NCI-H1048 (cell line): Measurements from ENCODE around the gene BRD9.
"Not testable (repeated sequence)": the region's sequence is repeated elsewhere in the genome, so short reads cannot be mapped to it uniquely, and the experiment has no call there.

Experiments
- DNase-seq: peaks from one replicate; lab custom pipeline; 2025; lab: John Stamatoyannopoulos, UW

BRD9 gene

DNA sequence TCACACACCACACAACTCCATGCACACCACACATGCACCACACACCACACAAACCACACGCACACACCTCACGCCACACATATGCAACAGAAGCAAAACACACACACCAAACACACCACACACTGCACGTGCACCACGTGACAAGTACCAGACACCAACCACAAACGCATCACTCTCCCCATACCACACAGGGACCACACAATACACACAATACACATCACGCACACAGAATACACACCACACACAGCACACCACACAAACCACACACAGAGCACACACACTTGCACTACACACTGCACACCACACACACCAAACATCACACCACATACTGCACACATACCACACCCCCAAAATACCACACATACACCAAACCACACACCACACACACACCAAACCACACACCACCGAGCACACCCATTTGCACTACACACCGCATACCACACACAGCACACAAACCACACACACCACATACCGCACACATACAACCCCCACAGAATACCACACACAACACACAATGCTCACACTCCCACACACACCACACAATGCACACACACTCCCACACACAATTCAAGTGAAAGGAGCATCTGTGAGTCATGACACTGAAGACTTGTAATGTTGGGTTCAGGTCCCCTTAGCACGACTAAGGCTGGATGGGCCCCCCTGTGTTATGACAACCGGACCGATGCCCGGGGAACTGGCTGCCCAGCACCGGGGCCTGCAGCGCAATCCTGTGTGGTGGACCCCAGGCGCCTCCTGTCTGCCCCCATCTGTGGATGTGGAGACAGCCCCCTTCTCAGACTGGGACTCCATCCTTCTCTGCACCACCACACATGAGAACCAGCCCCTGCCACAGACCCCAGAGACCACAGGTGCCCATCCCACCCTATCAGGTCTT is 35.8 kb downstream of the BRD9 start:
- DNase-seq = no peak

DNA sequence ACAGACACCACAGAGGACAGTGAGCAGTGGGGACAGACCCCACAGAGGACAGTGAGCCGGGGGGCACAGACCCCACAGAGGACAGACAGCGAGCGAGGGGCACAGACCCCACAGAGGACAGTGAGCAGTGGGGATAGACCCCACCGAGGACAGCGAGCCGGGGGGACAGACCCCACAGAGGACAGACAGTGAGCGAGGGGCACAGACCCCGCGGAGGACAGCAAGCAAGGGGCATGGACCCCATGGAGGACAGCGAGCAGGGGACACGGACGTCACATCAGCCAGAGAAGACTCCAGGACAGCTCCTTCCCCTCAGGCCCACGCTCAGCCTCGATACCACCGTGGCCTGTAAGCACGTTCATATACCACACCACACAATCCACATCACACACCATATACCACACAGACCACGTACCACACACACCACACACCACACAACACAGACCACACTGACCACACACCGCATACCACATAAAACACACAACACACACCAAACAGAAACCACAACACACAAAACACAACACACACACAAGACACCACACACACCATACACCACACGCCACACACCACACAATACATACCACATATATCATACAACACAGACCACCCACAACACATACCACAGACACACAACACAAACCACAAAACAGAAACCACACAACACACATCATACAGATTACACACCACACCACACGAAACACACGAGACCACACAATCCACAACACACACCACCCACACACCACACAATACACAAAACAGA is 36.6 kb downstream of the BRD9 start:
- DNase-seq = no peak

DNA sequence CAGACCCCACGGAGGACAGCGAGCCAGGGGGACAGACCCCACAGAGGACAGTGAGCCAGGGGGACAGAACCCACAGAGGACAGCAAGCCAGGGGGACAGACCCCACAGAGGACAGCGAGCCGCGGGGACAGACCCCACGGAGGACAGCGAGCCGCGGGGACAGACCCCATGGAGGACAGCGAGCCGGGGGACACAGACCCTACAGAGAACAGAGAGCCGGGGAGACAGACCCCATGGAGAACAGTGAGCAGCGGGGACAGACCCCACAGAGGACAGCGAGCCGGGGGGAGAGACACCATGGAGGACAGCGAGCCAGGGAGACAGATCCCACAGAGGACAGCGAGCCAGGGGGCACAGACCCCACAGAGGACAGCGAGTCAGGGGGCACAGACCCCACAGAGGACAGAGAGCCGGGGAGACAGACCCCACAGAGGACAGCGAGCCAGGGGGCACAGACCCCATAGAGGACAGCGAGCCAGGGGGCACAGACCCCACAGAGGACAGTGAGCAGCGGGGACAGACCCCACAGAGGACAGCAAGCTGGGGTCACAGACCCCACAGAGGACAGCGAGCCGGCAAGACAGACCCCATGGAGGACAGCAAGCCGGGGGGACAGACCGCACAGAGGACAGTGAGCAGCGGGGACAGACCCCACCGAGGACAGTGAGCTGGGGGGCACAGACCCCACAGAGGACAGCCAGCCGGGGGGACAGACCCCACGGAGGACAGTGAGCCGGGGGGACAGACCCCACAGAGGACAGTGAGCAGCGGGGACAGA is 37.4 kb downstream of the BRD9 start:
- DNase-seq = no peak

DNA sequence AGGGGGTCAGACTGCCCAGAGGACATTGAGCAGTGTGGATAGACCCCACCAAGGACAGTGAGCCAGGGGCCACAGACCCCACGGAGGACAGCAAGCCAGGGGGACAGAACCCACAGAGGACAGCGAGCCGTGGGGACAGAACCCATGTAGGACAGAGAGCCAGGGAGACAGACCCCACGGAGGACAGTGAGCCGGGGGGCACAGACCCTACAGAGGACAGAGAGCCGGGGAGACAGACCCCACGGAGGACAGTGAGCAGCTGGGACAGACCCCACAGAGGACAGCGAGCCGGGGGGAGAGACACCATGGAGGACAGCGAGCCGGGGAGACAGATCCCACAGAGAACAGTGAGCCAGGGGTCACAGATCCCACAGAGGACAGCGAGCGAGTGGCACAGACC is 38.4 kb downstream of the BRD9 start:
- no peak for DNase-seq

DNA sequence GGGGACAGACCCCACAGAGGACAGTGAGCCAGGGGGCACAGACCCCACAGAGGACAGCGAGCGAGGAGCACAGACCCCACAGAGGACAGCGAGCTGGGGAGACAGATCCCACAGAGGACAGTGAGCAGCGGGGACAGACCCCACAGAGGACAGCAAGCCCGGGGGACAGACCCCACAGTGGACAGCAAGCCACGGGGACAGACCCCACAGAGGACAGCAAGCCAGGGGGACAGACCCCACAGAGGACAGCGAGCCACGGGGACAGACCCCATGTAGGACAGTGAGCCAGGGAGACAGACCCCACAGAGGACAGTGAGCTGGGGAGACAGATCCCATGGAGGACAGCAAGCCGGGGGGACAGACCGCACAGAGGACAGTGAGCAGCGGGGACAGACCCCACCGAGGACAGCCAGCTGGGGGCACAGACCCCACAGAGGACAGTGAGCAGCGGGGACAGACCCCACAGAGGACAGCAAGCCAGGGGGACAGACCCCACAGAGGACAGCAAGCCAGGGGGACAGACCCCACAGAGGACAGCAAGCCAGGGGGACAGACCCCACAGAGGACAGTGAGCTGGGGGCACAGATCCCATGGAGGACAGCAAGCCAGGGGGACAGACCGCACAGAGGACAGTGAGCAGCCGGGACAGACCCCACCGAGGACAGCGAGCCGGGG is 39.0 kb downstream of the BRD9 start:
- DNase-seq = not testable (repeated sequence)

DNA sequence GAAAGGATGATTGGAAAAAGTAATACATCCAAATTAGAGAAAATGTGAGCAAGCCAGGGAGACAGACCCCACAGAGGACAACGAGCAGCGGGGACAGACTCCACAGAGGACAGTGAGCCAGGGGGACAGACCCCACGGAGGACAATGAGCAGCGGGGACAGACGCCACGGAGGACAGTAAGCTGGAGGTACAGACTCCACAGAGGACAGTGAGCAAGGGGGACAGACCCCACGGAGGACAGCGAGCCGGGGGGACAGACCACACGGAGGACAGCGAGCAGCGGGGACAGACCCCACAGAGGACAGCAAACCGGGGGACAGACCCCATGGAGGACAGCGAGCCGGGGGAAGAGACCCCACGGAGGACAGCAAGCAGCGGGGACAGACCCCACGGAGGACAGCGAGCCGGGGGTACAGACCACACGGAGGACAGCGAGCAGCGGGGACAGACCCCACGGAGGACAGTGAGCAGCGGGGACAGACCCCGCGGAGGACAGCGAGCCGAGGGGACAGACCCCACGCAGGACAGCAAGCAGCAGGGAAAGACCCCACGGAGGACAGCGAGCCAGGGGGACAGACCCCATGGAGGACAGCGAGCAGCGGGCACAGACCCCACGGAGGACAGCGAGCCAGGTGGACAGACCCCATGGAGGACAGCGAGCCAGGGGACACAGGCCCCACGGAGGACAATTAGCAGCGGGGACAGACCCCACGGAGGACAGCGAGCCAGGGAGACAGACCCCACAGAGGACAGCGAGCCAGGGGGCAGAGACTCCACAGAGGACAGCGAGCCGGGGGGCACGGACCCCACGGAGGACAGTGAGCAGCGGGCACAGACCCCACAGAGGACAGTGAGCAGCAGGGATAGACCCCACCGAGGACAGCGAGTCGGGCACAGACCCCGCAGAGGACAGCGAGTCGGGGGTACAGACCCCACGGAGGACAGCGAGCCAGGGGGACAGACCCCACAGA is 39.9 kb downstream of the BRD9 start:
- no peak for DNase-seq

DNA sequence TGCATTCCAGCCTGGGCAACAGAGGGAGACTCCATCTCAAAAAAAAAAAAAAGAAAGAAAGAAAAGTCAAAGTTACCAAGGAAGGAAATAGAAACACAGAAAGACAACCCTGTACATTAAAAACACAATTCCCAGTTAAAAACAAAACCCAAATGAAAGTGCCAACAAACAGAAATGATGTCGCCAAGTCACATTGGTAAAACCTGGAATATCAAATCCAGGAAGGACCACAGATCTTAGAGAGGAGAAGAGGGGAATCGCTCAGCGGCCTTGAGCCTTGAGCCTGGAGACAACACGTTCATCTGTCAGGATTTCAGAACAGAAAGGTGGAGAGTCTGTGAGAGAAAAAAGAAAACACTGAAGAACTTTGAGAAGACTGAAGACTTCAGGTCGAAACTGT is 40.6 kb downstream of the BRD9 start:
- no peak for DNase-seq

DNA sequence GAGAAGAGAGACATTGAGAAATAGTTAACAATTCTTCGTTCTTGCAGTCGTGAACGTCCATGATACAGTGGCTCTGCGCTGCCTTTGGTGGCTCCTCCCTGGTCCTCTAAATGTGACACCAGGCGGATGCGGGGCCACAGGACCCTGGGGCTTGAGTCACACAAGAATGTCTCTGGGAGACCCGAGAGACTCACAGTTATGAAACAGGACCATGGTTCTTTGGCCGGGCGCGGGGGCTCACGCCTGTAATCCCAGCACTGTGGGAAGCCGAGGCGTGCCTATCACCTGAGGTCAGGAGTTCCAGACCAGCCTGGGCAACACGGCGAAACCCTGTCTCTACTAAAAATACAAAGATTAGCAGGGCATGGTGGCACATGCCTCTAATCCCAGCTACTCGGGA is 41.0 kb downstream of the BRD9 start:
- no peak for DNase-seq

DNA sequence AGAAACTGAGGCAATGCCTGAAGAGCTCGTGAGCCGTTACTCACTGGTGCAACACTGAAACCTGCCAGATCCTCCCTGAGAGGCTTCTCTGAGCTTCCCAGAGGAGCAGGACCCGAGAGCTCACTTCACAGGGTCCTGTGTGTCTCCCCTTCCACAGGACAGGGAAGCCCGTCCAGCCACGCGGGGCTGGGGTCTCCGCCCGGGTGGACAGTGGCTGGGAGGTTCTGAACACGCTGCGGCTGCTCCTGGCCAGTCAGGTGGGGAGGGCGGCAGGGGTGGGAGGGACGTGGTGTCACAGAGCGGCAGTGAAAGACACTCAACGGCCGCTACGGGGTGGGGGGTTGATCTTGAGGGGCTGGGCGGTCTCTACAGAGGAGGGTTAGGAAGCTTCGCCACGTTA is 41.5 kb downstream of the BRD9 start:
- DNase-seq = no peak

DNA sequence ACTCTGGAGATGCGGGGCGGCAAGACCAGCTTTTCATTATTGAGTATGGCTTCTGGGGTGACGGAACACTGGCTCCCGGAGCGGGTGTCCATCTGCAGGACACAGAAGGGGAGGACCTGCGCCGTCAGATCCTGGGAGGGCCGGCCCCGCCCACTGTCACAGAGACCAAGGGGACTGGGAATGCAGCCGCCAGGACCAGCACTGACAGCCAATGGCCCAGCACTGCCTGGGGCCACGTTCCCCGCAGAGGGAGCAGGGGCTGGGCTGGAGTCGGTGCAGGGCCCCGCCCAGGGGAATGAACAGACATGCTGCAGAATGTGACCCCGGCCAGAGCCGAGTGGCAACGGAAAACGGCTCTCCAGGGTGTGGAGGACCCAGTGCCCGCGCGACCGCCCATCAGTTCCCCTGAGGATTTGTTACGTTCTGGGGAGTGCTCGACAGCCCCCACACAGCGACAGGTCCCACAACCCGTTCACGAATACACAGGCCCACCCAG is 42.0 kb downstream of the BRD9 start, which contains the start of gene ZDHHC11:
TSS of gene ZDHHC11 (minus strand) at position 476 of the 496 bp plus-strand sequence. CDS start at position 92, 384 bp downstream.
- no peak for DNase-seq

DNA sequence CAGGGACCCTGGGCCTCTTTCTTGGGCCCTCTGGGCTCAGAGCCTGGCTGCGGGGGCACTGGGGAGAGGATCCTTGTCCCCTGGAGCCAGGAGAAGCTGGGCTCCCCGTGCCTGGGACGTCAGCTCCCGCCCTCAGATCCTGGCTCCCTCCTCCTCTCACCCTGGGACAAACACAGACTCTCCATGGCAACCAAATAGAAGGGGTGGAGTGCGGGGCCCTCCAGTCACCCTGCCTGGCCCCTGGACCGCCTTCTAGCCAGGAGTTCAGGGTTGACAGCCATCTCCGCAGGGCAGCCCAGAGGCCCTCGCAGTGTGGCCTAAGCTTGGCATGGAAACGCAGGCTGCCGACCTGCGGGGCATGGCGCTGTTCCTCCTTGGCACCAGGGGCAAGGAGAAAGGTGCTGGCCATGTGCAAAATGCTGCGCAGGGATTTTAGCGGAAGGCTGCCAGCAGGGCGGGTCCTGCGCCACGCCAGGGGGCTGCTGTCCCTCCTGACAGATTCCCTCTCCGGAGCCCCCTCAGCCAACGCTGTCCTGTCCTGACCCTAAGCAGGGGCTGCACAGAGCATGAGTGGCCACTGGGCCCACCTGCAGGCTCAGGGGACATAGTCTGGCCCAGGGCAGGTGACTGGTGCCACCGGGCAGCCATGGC is 42.8 kb downstream of the BRD9 start:
- no peak for DNase-seq

DNA sequence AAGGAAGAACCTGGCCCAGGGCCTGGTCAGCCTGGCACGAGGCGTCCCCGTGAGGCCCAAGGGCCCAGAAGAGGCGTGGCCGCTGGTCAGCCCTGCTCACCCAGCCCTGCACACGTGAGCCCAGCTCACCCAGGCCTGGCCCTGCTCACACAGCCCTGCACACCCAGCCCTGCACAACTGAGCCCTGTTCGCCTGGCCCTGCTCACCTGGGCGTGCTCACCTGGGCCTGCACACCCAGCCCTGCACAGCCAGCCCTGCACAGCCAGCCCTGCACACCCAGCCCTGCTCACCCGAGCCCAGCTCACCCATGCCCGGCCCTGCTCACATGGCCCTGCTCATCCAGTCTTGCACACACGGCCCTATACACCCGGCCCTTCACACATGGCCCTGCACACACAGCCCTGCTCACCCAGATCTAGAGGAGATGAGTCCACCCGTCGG is 43.9 kb downstream of the BRD9 start:
- no peak for DNase-seq

DNA sequence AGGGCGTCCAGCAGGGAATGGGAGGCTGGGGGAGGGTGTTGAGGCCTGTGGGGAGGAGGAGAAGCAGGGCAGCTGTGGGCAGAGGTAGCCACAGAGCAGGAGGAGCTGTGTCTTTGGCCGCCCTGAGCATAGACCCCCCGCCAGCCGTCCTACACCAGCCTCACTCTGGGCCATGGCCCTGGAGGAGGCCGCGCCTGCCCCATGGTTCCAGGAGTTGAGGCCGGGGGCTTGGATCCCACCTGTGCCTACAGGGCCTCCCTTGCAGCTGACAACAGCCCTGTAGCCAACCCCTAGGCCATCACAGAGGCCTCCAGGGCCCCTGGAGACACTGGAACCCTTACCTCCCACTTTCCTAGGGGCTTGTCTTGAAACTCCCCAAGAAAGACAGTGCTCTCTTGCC is 44.9 kb downstream of the BRD9 start:
- not testable (repeated sequence) for DNase-seq

DNA sequence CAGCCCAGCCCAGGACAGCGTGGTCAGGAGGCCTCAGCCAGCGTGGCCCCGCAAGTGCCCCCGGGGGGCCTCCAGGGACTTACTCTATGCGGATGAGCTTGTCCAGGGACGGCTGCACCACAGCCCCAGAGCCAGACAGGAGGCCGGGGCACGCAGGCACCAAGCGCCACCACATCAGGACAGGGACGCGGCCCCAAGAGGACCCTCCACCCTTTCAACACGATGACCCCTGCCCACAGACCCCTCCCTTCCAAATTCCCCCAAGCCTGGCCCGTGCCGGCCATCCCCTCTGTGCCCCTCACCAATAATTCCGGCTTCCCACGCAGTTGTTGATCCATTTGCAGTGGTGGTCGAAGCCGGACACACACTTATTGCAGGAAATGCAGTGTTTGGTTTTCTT is 45.4 kb downstream of the BRD9 start:
- not testable (repeated sequence) for DNase-seq

DNA sequence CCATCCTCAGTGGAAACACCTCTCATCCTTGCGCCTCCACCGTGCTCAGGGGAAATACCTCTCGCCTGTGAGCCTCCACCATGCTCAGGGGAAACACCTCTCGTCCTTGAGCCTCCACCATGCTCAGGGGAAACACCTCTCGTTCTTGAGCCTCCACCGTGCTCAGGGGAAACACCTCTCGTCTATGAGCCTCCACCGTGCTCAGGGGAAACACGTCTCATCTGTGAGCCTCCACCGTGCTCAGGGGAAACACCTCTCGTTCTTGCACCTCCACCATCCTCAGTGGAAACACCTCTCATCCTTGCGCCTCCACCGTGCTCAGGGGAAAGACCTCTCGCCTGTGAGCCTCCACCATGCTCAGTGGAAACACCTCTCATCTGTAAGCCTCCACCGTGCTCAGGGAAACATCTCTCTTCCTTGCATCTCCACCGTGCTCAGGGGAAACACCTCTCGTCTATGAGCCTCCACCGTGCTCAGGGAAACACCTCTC is 46.0 kb downstream of the BRD9 start:
- not testable (repeated sequence) for DNase-seq

DNA sequence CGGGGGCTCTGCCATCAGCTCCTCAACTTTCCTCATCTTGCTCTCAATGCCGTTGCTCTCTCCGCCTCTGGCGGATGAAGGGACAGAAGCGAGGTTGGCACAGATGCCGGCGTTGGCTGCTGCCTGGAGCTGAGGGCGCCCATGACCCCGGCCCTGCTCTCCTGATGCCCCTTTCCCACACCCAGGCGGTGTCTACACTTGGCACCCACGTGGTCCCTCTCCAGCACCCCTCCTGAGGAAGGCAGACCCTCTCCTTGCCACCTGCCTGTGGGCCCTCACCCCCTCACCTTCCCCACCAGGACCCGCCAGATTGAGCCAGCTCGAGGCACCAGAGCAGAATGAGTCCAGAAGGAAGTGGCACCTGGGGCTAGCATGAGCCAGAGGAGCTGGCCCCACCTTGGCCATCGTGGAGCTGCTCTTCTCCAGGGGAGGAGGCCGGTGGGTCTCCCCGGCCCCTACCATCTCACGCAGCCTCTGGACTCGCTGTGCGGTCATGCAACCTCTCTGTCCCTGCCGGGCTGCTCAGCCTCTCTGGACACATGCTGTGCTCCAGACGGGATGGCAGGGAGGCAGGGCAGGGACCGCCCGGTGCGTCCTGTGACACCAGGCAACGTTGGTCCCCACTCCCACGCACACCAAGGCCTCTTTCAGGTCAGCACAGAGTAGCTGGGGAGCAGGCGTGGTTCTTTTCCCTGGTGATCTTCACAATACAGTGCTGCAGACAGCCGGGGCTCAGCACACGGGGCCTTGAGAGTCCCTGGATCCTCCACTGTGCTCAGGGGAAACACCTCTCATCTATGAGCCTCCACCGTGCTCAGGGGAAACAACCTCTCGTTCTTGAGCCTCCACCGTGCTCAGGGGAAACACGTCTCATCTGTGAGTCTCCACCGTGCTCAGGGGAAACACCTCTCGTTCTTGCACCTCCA is 46.7 kb downstream of the BRD9 start:
- DNase-seq = not testable (repeated sequence)

DNA sequence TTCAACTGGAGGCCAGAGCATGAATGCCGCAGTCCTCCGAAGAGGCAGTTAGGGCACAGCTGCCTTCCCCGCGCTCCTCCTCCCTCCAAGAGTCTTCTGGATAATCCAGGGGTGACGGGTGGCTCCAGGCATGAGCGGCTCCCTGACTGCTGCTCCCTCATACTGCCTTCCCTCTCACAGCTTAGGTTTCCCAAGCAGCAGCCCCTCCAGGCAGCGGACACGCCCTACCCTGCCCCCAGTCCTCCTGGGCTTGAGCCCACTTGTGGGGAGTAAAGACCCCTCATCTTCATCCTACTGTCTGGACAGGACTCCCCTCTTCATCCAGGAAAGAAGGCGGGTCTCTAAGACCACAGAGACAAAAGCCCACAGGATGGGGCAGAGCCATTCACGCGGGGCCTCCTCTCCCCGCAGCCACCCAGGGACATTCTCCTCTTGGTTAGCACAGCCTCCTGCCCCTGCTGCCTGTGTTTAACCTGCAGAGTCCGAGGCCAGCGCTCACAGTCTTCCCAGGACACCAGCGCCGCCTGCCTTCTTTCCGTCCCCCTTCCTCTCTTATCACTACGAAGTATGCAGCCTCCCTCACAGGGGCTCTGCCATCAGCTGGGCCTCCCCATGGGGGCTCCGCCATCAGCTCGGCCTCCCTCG is 47.4 kb downstream of the BRD9 start:
- not testable (repeated sequence) for DNase-seq

DNA sequence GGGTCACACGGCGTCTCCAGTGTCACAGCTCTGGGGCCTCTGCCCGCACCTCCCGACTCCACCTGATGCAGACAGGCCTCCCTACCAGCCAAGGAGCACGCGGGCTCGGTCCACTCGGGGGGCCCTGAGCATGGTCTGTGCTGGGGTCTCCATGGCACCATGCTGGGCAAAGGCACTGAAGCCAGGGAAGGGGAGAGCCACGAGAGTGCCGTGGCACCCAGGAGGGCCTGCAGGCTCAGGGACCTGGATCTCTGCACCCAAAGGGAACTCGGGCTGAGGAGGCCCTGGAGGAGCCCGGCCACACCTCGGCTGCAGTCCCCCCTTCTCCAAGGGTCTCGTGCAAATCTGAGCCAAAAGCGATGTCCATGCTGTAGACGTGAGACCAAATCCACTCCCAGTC is 48.2 kb downstream of the BRD9 start:
- not testable (repeated sequence) for DNase-seq
